Stimulated activated CD4-positive, alpha-beta T cell treated with anti-CD3 and anti-CD28 coated beads, Interleukin-15, amount 100 ng/mL, for 1 hour (primary cell): ENCODE results near the gene METTL24.
"Not testable (repeated sequence)": the region's sequence is repeated elsewhere in the genome, so short reads cannot be mapped to it uniquely, and the experiment has no call there.

ENCODE experiments used
- DNase-seq, 2 donors: peaks; one replicate each; pipeline ENCODE4 v3.0.0-alpha.2; 2020; ENCODE audit warnings: low read depth in 1 of 2, low spot score in 1 of 2

Gene METTL24

DNA sequence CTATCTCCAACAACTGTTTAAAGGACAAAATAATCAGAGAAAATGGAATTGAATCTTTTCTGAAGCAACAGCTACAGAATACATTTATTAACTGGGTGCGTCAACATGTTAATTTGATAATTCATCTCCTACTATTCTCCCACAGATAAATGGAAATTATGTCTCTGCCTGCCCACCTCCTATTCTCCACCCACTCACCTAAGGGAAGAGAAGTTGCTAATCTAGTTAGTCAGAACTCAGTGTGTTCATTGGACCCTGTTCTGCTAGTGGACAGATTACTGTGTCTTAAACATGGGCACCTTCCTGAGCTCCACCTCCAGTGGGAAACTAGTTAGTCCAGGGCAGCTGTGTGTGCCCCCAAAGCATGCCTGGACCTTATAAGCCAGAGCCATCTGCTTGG is 41.0 kb downstream of the METTL24 start:
- DNase-seq, result no peak

DNA sequence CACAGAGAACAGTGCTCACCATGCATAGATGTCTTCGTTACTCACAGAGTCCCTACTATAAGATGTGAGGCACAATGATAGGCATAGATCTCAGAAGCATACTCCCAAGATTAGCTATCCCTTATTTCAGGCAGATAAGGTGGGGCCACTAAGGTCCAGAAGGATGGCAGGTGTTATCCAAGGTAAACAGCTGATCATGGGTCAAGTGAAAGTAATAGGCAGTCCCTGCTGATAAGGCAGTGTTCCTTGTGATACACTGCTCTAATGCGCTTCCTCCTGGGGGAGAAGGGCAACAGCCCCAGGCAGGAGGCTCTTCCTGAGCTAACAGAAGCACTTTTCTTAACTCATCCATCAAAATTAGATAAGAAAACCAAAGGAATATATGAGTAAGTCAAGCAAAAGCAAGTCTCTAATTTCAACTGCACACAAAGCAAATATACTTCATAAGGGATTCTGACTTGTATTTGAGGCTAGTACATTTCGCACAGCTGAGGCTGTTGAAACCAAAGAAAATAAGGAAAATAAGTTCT is 42.2 kb downstream of the METTL24 start:
- no peak for DNase-seq

DNA sequence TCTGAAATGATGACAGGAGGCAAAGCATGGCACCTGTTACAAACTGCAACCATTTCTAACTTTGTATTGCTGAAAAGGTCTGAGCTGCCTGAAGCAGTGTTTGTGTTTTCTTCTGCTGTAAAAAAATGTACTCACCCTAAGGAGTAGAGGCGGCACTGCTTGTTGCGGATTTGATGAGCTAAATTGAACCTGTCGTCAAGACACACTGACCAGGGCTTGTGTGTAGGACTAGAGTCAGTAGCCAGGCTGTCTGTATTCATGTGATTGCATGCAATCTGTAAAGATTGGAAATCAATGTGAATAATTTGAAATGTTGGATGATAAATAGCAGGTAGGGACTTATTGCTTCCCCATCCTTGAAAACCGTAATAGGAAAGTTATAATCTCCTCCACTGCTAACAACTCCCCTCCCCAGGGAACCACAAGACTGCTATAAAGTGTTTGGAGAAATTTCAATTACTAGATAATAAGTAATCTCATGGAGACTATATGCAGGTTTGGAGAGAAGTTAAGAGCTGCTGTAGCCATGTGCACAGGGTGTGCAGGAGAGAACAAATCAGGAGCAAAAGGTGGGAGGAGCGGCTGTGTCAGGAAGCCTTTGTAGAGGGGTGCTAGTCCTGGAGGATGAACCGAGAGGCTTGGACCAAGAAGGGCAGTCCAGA is 42.8 kb downstream of the METTL24 start:
- no peak for DNase-seq

DNA sequence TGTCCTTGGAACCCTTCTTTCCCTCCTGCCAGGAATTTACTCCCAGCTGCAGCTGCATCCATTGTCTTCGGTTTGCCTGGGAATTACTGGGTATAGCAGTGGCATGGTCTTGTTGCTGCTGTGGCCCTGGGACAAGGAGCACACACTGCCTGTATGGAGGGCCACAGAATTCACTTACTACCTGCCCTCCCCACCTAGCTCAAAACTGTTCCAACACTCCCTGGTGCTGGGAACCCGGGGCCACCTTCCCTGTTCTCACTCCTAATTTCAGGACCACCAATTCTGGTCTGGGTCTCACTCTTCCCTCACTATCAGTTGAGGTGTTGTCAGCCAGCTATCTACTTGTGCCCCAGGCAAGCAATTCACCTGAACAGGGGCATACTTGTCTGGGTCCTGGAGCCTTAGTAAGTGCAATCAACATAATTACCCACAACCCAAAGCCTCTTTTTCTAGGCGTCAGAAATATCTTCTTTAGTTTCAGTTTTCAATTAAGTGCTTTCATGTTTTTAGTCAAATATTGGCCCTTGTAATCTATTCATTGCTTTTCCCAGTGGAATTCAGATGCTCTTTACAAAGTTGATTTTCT is 47.2 kb downstream of the METTL24 start:
- no peak for DNase-seq

DNA sequence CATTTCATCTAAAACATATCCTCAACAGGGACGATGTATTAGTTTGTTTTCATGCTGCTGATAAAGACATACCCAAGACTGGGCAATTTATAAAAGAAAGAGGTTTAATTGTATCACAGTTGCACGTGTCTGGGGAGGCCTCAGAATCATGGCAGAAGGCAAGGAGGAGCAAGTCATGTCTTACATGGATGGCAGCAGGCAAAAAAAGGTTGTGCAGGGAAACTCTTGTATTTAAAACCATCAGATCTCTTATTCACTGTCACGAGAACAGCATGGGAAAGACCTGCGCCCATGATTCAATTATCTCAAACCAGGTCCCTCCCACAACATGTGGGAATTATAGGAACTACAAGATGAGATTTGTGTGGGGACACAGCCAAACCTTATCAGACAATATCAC is 48.7 kb downstream of the METTL24 start:
- not testable (repeated sequence) for DNase-seq

DNA sequence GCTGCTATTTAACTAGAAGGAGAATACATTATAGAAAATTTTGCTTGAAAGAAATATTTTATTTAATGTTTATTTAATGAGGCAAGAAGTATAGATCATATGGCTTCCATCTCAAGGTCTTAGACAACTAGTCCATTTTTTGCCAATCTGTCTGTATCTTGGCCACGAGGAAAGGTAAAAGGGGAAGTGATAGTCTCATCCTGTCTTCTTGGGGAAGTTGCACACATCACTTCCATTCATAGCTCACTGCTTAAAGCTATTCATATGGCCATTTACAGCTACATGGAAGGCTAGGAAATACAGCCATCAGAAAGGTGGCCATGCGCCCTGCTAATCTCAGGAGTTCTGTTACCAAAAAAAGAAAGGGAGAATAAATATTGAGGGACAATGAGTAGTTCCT is 50.8 kb downstream of the METTL24 start:
- no peak for DNase-seq

DNA sequence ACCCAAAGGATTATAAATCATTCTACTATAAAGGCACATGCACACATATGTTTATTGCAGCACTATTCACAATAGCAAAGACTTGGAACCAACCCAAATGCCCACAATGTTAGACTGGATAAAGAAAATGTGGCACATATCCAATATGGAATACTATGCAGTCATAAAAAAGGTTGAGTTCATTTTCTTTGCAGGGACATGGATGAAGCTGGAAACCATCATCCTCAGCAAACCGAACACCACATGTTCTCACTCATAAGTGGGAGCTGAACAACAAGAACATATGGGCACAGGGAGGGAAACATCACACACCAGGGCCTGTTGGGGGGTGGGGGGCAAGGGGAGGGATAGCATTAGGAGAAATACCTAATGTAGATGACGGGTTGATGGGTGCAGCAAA is 52.3 kb downstream of the METTL24 start:
- DNase-seq, result not testable (repeated sequence)

DNA sequence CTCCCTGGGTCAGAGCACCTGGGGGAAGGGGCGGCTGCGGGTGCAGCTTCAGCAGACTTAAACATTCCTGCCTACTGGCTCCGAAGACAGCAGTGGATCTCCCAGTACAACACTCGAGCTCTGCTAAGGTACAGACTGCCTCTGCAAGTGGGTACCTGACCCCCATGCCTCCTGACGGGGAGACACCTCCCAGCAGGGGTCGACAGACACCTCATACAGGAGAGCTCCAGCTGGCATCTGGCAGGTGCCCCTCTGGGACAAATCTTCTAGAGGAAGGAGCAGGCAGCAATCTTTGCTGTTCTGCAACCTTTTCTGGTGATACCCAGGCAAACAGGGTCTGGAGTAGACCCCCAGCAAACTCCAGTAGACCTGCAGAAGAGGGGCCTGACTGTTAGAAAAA is 54.5 kb downstream of the METTL24 start:
- DNase-seq, result not testable (repeated sequence)

DNA sequence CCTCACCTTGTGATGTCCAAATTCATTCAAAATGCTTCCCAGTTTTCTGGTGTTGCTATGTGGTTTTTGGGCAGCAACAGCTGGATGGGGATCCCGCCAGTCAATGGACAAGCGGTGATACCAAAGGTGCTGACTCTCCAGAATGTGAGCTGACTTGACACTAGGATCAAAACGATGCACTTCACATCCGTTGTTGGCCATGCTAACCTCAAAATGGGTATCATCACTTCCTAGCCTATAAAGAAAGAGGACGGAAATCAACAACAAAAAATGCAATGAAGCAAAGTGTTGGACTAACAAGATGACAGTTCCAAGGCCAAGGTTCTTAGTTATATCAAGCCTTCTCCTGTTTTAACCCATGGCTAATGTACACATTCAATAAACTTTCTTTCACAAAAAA is 59.2 kb downstream of the METTL24 start:
- DNase-seq, result no peak

DNA sequence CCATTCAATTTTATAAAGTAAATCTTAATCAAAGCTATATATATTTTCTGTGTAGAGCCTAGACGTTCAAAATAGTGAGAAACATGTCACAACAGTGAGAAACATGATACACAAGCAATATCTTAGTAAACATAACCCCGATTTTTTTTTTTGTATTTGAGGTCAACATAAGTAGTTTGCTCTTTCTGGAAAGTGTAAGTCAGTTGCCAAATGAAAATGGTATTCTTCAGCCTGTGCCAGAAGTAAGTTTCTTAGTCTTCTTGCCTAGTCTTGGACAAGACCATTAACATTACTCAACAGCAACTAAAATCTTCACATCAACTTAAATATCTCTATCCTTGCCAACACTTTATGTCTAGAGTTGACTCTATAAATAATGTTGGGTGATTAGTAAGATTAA is 59.7 kb downstream of the METTL24 start:
- DNase-seq, result no peak

DNA sequence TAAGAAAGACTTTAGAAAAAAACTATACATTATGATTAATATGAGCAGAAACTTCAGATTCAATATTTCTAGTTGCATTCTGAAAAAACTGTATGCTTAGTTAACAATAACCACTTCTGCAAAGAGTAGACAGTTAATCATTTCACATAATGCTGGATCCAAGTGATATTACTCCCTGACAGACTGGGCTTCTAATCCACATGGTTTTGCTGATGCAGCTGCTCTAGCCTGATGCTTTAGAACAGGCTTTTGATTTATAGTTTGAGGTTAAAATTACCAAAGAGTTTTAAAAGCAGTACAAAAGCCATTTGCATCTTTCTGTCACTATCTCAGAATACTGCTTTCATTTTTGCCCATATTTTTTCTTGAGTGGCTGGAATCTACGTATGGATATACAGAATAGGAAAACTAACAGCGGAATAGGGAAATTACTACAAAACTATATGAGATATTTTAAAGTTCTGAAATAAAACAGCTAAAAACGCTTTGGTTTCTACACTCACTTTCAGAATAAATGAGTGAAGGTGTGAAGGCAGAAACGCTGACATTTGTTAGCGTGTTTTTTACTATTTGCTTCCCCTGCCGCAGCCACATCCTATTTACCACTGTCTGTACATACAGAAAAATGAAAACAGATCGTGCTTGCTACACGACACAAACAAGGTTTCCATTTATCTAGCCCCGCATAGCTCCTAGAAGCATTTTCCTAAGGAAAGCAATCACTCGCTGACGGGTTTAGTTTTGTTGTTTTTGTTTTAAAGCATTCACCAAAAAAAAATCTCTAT is 61.7 kb downstream of the METTL24 start:
- no peak for DNase-seq

DNA sequence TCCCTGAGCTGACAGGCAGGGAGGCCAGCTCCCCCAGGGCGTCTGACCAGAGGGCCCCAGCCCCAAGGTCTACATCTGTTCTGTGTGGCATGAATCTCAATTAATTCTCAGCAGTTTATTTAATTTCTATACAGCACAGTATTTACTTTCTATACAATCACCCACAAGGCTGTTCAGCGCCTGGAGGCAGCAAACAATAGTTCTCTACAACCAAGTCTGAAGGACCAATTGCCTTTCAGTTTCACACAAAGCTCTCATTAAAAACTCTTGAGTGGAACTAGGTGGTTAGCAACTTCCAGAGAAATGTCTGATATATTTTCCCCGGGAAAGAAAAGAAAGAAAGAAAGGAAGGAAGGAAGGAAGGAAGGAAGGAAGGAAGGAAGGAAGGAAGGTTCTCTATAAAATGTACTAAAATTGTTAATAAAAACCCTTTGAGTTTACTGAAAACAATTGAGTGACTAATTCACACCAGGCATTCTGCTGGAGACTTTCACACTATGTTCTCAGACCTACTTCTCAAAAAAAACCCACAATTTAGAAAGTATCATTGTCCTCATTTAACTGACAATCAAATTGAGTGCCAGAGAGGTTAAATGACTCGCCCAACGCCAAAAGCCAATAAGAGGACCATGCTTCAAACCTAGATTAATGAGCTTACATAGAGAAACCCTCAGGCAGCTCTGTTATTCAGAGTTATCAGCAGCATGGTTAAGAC is 62.5 kb downstream of the METTL24 start:
- no peak for DNase-seq

DNA sequence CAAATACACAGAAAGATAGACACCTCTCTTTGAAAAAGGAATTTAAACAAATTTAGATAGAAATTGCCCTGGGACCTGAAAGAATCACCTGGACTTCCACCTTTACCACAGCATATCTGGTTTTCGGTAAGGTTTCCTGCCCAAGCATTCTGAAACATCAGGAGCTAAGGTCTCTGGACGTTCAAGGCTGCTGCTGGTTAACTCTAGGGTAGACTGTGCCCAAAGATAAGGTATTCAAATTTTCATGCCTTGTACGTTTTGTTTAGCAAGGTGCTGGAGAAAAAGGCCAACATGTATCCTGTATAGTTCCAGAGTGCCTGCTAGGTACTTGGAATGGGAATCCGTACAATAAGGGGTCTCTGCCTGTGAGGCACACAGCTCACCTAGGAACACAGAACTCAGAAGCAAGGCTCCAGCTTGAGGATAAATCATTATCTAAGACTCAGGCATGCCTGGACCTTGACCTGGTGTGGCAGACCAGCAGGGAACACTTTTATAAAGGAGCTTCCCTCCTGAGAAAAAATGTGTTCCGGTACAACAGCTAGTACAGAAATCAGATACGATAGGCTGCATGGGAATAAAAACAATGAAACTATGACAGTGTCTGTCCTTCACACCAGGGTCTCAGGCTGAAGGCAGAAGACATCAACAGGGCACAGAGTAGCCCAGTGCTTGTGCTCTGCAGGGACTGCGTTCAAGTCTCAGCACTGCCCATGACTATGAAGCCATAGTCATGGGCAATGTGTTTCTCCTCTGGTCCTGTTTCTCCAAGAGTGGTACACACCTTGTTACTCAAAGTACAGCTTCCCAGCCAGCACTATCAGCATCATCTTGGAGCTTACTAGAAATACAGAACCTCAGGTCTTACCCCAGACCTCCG is 70.4 kb downstream of the METTL24 start:
- DNase-seq, result no peak

DNA sequence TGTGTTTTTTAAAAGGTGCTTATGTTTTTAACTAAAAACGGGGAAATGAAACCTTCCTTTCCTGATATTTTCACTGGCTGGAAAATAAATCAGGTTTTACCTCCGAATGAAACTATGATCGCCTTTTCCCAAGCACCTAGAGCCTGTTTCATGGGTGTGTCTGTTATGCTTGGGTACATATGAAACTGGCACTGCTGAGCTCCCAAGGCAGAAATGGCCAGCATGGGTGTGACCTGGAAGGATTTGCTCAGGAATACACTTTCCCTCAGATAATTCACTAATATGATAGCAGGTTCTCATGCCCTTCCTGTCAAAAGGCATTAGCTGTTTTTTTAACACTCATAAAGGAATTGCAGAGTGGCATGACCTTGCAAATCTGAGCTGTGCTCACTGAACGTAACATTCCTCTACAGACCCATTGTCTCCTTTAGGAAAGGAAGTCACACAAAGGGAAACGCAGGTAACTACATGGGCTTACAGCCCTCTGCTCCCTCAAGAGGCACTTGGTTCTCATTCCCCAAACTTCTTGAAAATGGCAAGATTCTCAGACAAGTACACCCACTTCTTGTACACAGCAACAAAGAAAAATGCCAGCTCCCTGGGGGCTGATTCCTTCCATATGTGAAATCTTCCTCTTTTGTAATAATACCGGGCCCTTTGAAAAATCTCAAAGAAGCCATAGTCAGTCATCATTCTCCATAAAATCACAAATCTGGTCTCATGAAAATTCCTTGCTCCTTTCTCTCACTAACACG is 72.7 kb downstream of the METTL24 start:
- DNase-seq, result no peak

DNA sequence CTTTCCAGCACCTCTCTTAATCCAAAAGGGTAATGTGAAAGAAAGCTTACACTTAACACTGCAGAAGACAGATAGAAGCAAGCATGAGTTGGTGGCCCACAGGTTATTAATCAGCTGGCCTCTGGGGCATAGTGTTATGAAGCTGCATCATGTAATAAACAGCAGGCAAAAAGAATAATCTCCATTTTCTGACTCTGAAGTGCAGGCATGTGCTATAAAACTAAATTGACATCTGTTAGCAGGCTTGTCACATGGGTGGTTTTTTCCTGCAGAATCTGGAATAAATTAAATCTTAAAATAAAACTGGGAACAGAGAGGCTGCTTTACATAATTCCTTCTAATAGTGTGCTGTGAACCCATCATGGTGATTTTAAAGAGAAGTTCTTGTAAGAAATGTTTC is 73.3 kb downstream of the METTL24 start:
- DNase-seq, result no peak

DNA sequence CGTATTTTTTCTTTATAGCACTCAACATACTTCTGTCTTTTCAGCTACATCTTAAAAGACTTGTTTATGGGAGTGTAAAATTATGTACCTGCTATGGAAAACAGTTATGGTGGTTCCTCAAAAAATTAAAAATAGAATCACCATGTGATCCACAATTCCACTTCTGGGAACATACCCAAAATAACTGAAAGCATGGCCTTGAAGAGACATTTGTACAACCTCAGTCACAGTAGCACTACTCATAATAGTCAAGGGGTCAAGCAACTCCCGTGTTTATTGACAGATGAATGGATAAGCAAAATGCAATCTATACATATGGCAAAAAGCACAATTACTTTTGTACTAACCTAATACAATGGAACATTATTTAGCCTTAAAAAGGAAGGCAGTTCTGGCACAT is 74.5 kb downstream of the METTL24 start:
- no peak for DNase-seq

DNA sequence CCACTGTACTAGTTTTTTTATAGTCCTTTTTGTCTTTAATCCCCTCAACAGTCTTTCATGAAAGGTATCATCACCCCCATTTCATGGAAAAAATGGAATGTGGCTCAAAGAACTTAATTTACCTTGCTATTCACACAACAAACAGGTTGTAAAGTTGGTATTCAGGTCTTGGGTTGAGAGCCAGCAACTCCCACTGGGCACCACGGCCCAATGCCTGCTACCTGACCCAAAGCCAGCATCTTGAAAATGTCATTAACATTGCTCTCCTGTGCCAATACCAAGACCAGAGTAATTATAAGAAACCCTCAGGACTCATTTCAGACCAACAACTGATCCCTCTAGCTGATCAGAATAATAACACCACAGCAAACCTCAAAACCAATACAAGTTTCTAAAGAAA is 75.7 kb downstream of the METTL24 start:
- DNase-seq, result no peak

DNA sequence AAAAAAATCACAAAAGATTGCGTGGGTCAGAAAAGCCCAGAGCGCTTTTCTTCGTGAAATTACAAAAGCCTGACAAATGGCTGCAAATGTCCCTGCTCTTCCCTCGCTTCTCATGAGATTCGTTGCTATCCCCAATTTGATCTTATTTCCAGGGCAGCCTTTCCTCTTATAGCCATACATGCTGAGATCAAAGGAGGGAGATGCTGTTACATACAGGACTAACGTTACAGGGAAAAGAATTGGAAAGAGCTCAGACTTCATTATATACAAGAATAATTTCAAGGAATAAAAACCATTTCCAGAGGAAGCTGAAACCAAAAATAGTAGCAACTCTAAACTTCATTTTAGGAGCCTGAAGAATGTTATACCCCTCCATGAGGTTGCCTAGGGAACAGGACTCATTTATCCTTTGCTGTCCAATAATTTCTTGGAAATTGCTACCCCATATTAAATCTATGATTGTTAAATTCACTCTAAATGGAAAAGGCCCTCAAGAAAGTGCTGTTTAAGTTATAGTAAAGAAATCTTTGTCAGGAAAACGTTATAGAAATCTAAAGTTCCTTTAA is 81.0 kb downstream of the METTL24 start:
- DNase-seq, result no peak

DNA sequence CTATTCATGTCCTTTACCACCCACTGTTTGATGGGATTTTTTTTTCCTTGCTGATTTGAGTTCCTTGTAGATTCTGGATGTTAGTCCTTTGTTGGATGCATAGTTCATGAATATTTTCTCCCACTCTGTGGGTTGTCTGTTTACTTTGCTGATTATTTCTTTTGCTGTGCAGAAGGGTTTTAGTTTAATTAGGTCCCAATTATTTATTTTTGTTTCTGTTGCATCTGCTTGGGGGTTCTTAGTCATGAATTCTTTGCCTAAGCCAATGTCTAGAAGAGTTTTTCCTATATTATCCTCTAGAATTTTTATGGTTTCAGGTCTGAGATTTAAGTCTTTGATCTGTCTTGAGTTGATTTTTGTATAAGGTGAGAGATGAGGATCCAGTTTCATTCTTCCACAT is 85.4 kb downstream of the METTL24 start:
- not testable (repeated sequence) for DNase-seq

DNA sequence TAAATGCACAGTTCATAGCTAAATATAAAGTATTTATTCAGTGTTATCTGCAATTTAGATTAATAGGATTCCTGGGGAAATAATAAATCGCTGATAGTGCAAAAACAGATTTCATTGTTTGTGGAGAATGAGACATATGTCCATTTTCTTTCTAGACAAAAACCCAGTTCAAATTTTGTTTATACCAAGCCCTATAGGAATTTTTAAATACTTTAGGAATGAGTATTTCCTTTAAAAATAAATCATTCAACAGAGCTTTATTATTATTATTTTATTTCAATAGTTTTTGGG is 86.5 kb downstream of the METTL24 start:
- DNase-seq, result no peak
